Ovary (tissue), 9 donors: ENCODE data around the gene TARS3. TPM values are rescaled to one million over a fixed set of nuclear protein-coding genes. Genes with fewer than 3 reads are reported as not detected.

Source experiments
- DNase-seq, 5 donors: peaks; one replicate each; pipeline ENCODE4 v3.0.0-alpha.2; 2019 to 2020
- H3K27ac ChIP-seq, 2 donors: fragments of 200-600 bp; one replicate each; pipeline versions ENCODE4 v1.5.1 to v1.8.0; 2019 to 2022
- H3K27me3 ChIP-seq: fragments of 200-600 bp; one replicate; pipeline ENCODE4 v1.8.0; 2022
- H3K36me3 ChIP-seq: fragments of 200-600 bp; sonication (generic); one replicate; pipeline ENCODE4 v1.5.1; 2019
- H3K4me1 ChIP-seq: one replicate; pipeline ENCODE4 v1.8.1; 2013; ENCODE audit warnings: mild to moderate bottlenecking, moderate library complexity; ENCODE audit not compliant: insufficient read depth
- H3K4me3 ChIP-seq: fragments of 200-600 bp; sonication (generic); one replicate; pipeline ENCODE4 v1.5.1; 2017
- H3K9me3 ChIP-seq, 2 donors: fragments of 200-600 bp in 1 of 2; sonication (generic) in 1 of 2; one replicate each; pipeline versions ENCODE4 v1.5.1 to v1.8.1; 2013 to 2019; ENCODE audit warnings: mild to moderate bottlenecking in 1 of 2, moderate library complexity in 1 of 2
- CTCF ChIP-seq, 3 donors: fragments of 450-650 bp in 2 of 3; fragments of 200-600 bp in 1 of 3; IDR thresholded peaks; one replicate each; pipeline versions ENCODE4 v1.5.1 to v1.8.0; 2016 to 2022; ENCODE audit warnings: antibody characterized with exemption in 3 of 3, mild to moderate bottlenecking in 1 of 3
- EP300 ChIP-seq: sonication (generic); formaldehyde crosslinking; IDR thresholded peaks from one replicate; pipeline ENCODE4 v1.6.1; 2017; ENCODE audit warnings: antibody characterized with exemption
- POLR2A ChIP-seq: fragments of 450-650 bp; IDR thresholded peaks from one replicate; pipeline ENCODE4 v1.6.1; 2017; ENCODE audit warnings: antibody characterized with exemption, mild to moderate bottlenecking, moderate library complexity
- WGBS, 3 donors: extraction: QIAGEN DNeasy Blood & Tissue Kit in 1 of 3; methylation state at CpG; one replicate each; pipeline versions ENCODE4 v1.1.5 to v1.1.7; 2013 to 2017; 5-methylcytosine and 5-hydroxymethylcytosine counted together
- intact Hi-C, 4 donors: fragments of 100-400 bp; cut with DNase I; formaldehyde crosslinking; loops; one replicate each; pipeline versions ENCODE4 v1.11.0 to v1.15.1; 2022 to 2023
- polyA plus RNA-seq, 2 donors: library from polyadenylated mRNA; stranded (reverse); fragments of 200-250 nt in 1 of 2; fragments of 350-450 nt in 1 of 2; fragmentation: Illumina TruSeq in 1 of 2; extraction: RNeasy Lipid Tissue Mini Kit (QIAGEN cat#74804) in 1 of 2; gene quantifications; one replicate each; pipeline ENCODE4 v1.2.3, GENCODE V29; 2013 to 2014
- total RNA-seq, 7 donors: library from RNA; depleted of rRNA in 2 of 7; stranded (reverse); fragments of >200 nt in 2 of 7; fragmentation: NEBNext Ultra II Directional in 3 of 7; extraction: Animal tissue kit (Norgen Biotek cat#: 25700) in 3 of 7; gene quantifications; one replicate each; pipeline versions ENCODE4 v1.1.0 to v1.2.4, GENCODE V29; 2016 to 2023
- donor health status: DM: no; HTN: no; CAD: no; lungs with moderate emphysema.
- donor health status: DM: no; HTN: no; CAD: no.
- donor health status: Bipolar disorder and iron deficiency.
- donor health status: DM: yes; HTN: yes; CAD: no.
- donor health status: DM: no; HTN: no; CAD: no.
- donor health status: DM: yes; HTN: yes; CAD: no.

TARS3 gene
- total and polyA plus RNA-seq, 9 donors: 10.1 to 23.5 (median 15.3) TPM

- intact Hi-C loops: no loop called here
- no peak for TF ChIP-seq POLR2A
- TF ChIP-seq EP300: no peak
- no peak for TF ChIP-seq CTCF (IDR thresholded peaks at IDR 0.05)
- WGBS, 3 donors: 93 to 96% (median 95%) methylated on average over 8 of the region's 8 CpGs
- Histone ChIP-seq H3K4me3 (no peak overlapping the region), H3K27ac (no peak overlapping the region), H3K27me3 (no peaks in the 10 kb centered on the region), H3K36me3 (no peaks in the 10 kb centered on the region), H3K9me3 (no peaks in the 10 kb centered on the region), H3K4me1 (peaks cover 6% of the 10 kb centered on the region)
- DNase-seq: no peak
Measured at GRCh38 chr15:101610611-101611000, 113.7 kb downstream of the TARS3 start.

GRCh38 chr15:101609742-101610610 is 114.3 kb downstream of the TARS3 start:
- 88 to 89% (median 88%) methylated on average over 23 of the region's 23 CpGs for WGBS, 3 donors

GRCh38 chr15:101608201-101608600 is 116.1 kb downstream of the TARS3 start:
- Histone ChIP-seq H3K4me1 (no peaks in the 10 kb centered on the region), H3K36me3 (no peaks in the 10 kb centered on the region), H3K27ac (no peak overlapping the region), H3K9me3 (no peaks in the 10 kb centered on the region), H3K27me3 (no peaks in the 10 kb centered on the region), H3K4me3 (no peak overlapping the region)
- DNase-seq: no peak
- TF ChIP-seq EP300: no peak
- 74 to 87% (median 79%) methylated on average over 9 of the region's 9 CpGs for WGBS, 3 donors
- intact Hi-C loops: no loop called here

More at GRCh38 chr15:101609742-101610610, 114.3 kb downstream of the TARS3 start:
- no peak for DNase-seq
- Histone ChIP-seq H3K27me3 (no peaks in the 10 kb centered on the region), H3K9me3 (no peaks in the 10 kb centered on the region), H3K4me3 (no peak overlapping the region), H3K4me1 (no peaks in the 10 kb centered on the region), H3K27ac (no peak overlapping the region), H3K36me3 (no peaks in the 10 kb centered on the region)
- TF ChIP-seq POLR2A (no peak), EP300 (no peak), CTCF (IDR thresholded peaks at IDR 0.05) (no peak)
- intact Hi-C loops: no loop called here

GRCh38 chr15:101607108-101607507 is 117.2 kb downstream of the TARS3 start:
- WGBS, 3 donors: 81 to 92% (median 83%) methylated on average over 2 of the region's 2 CpGs

More at GRCh38 chr15:101607108-101607507, 117.2 kb downstream of the TARS3 start:
- TF ChIP-seq CTCF (IDR thresholded peaks at IDR 0.05) (no peak), POLR2A (no peak), EP300 (no peak)
- intact Hi-C loops: no loop called here
- Histone ChIP-seq H3K27me3 (no peaks in the 10 kb centered on the region), H3K9me3 (no peaks in the 10 kb centered on the region), H3K4me1 (no peaks in the 10 kb centered on the region), H3K27ac (no peak overlapping the region), H3K4me3 (no peak overlapping the region), H3K36me3 (no peaks in the 10 kb centered on the region)
- no peak for DNase-seq
